Pancreas (tissue), 10 donors: Measurements from ENCODE around the gene ESPN. TPM values are rescaled to one million over a fixed set of nuclear protein-coding genes. Genes with fewer than 3 reads are reported as not detected.

ENCODE experiments used
- ATAC-seq, 4 donors: fragments of 200-7000 bp; cut with Tn5 transposase; one replicate each; pipeline versions ENCODE4 v1.8.0 to v1.9.1; 2020; ENCODE audit warnings: mild to moderate bottlenecking in 4 of 4, moderate library complexity in 4 of 4
- DNase-seq, 6 donors: peaks; one replicate each; pipeline ENCODE4 v3.0.0-alpha.2; 2020
- FAIRE-seq: peaks from 2 replicates; lab custom pipeline; 2012; peaks lifted over from hg19 to GRCh38; lab: Jason Lieb, UNC
- H3K27ac ChIP-seq, 4 donors: fragments of 200-600 bp; sonication (generic); 1 replicate in 3 of 4; 2 replicates in 1 of 4; pipeline versions ENCODE4 v1.5.0 to v1.8.0; 2020
- H3K27me3 ChIP-seq, 4 donors: fragments of 200-600 bp; one replicate each; pipeline ENCODE4 v1.8.0; 2021
- H3K36me3 ChIP-seq, 3 donors: fragments of 200-600 bp; sonication (generic) in 1 of 3; one replicate each; pipeline versions ENCODE4 v1.5.0 to v1.8.0; 2020 to 2021
- H3K4me1 ChIP-seq, 3 donors: fragments of 200-600 bp; one replicate each; pipeline ENCODE4 v1.8.0; 2021
- H3K4me3 ChIP-seq, 4 donors: fragments of 200-600 bp; sonication (generic) in 2 of 4; one replicate each; pipeline versions ENCODE4 v1.5.0 to v1.8.0; 2020 to 2021
- H3K9me3 ChIP-seq, 4 donors: fragments of 200-600 bp; one replicate each; pipeline ENCODE4 v1.8.0; 2021
- WGBS, 2 donors: extraction: QIAGEN DNeasy Blood & Tissue Kit; methylation state at CpG; one replicate each; pipeline ENCODE4 v1.1.7; 2013; 5-methylcytosine and 5-hydroxymethylcytosine counted together
- intact Hi-C, 3 donors: fragments of 100-400 bp; cut with DNase I; formaldehyde crosslinking; loops; one replicate each; pipeline versions ENCODE4 v1.11.1 to v1.14.2; 2022
- polyA plus RNA-seq, 2 donors: library from polyadenylated mRNA; stranded (reverse); fragments of 200-250 nt; gene quantifications; one replicate each; pipeline ENCODE4 v1.2.3, GENCODE V29; 2013
- total RNA-seq, 6 donors: library from RNA; stranded (reverse); fragmentation: NEBNext Ultra II Directional in 4 of 6; extraction: Animal tissue kit (Norgen Biotek cat#: 25700) in 4 of 6; gene quantifications; one replicate each; pipeline versions ENCODE4 v1.2.1 to v1.2.4, GENCODE V29; 2021 to 2023
- TF ChIP-seq, protein P1 (sequence below), 4 donors: fragments of 200-600 bp; sonication (generic) in 3 of 4; IDR thresholded peaks; one replicate each; pipeline versions ENCODE4 v1.5.0 to v1.8.0; 2021; ENCODE audit warnings: antibody characterized with exemption in 4 of 4
- donor health status: healthy with polysubstance abuse.
- donor health status: DM: no; HTN: no; CAD: no; lungs with moderate emphysema.
- donor health status: DM: no; HTN: no; CAD: no.
- donor health status: control.
- donor health status: control.
- donor health status: Bipolar disorder and iron deficiency.
- donor health status: DM: yes; HTN: yes; CAD: no.
- donor health status: DM: no; HTN: no; CAD: no.
- donor health status: DM: no; HTN: no; CAD: no.
- donor health status: DM: yes; HTN: yes; CAD: no.

ESPN gene
- total and polyA plus RNA-seq, 8 donors: 0.28 to 2.5 (median 0.68) TPM

DNA sequence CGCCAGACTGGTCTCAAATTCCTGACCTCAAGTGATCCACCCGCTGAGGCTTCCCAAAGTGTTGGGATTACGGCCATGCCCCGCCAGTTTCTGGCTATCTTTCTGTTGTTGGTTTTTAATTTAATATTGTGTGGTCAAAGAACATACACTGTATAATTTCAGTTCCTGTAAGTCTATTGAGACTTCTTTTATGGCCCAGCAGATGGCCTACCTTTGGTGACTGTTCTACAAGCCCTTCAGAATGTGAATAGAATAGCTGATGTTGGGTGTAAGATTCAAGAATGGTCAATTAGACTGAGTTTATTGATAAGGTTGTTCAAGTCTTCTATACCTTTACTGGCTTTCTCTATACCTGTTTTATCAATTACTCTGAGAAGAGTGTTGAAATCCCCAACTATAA is 15.5 kb upstream of the ESPN start:
- no peak for ATAC-seq
- H3K27me3 ChIP-seq: no peaks in the 10 kb centered on the region
- no peaks in the 10 kb centered on the region for H3K36me3 ChIP-seq
- H3K4me1 ChIP-seq: no peaks in the 10 kb centered on the region
- TF ChIP-seq, protein P1, sequence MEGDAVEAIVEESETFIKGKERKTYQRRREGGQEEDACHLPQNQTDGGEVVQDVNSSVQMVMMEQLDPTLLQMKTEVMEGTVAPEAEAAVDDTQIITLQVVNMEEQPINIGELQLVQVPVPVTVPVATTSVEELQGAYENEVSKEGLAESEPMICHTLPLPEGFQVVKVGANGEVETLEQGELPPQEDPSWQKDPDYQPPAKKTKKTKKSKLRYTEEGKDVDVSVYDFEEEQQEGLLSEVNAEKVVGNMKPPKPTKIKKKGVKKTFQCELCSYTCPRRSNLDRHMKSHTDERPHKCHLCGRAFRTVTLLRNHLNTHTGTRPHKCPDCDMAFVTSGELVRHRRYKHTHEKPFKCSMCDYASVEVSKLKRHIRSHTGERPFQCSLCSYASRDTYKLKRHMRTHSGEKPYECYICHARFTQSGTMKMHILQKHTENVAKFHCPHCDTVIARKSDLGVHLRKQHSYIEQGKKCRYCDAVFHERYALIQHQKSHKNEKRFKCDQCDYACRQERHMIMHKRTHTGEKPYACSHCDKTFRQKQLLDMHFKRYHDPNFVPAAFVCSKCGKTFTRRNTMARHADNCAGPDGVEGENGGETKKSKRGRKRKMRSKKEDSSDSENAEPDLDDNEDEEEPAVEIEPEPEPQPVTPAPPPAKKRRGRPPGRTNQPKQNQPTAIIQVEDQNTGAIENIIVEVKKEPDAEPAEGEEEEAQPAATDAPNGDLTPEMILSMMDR (IDR thresholded peaks at IDR 0.05): no peak
- H3K27ac ChIP-seq: no peak overlapping the region
- H3K4me3 ChIP-seq: no peak overlapping the region
- 87 to 94% methylated on average over 4 of the region's 4 CpGs for WGBS, 2 donors
- FAIRE-seq: no peak
- no peaks in the 10 kb centered on the region for H3K9me3 ChIP-seq
- intact Hi-C loops: loop anchor here in 2 of 3 donors (5.0 to 10.0 kb wide), 4 partner anchors 54 to 162 kb away; no protein-coding TSS in a partner anchor
- DNase-seq: no peak

DNA sequence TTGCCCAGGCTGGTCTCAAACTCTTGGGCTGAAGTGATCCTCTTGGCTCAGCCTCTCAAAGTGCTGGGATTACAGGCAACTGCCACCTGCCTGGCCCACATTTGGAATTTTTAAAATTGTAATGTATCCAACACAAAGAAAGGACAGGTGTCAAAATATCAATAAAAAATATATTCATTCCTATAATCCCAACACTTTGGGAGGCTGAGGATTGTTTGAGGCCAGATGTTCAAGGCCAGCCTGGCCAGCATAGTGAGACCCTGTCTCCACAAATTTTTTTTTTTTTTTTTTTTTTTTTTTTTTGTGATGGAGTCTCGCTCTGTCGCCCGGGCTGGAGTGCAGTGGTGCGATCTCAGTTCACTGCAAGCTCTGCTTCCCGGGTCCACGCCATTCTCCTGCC is 14.8 kb upstream of the ESPN start:
- no peak overlapping the region for H3K4me3 ChIP-seq
- DNase-seq (no peak), FAIRE-seq (no peak), ATAC-seq (no peak)
- intact Hi-C loops: loop anchor here in 2 of 3 donors (5.0 to 10.0 kb wide), 4 partner anchors 55 to 162 kb away; no protein-coding TSS in a partner anchor
- no peaks in the 10 kb centered on the region for H3K27me3 ChIP-seq
- no peaks in the 10 kb centered on the region for H3K4me1 ChIP-seq
- 78 to 82% methylated on average over 5 to 6 of the region's 6 CpGs for WGBS, 2 donors
- TF ChIP-seq, protein P1 (IDR thresholded peaks at IDR 0.05): no peak
- H3K36me3 ChIP-seq: no peaks in the 10 kb centered on the region
- H3K9me3 ChIP-seq: no peaks in the 10 kb centered on the region
- no peak overlapping the region for H3K27ac ChIP-seq

DNA sequence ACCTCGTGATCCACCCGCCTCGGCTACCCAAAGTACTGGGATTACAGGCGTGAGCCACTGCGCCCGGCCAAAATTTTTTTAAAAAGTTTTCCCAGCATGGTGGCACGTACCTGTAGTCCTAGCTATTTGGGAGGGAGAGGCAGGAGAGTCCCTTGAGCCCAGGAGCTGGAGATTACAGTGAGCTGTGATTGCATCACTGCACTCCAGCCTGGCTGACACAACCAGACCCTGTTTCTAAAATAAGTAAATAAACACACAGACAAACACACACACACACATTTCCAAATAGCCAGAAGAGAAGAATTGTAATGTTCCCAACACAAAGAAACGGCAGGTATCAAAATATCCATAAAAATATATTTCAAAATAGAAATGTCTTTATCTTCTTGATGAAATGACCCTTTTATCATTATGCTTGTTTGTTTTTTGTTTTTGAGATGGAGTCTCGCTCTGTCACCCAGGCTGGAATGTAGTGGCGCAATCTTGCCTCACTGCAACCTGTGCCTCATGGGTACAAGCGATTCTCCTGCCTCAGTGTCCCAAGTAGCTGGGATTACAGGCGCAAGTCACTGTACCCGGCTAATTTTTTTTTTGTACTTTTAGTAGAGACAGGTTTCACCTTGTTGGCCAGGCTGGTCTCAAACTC is 14.2 kb upstream of the ESPN start:
- Histone ChIP-seq H3K36me3 (no peaks in the 10 kb centered on the region), H3K4me3 (no peak overlapping the region), H3K9me3 (no peaks in the 10 kb centered on the region), H3K27ac (no peak overlapping the region), H3K4me1 (peaks cover 0 to 3% (median 0%) of the 10 kb centered on the region in 3 donors), H3K27me3 (no peaks in the 10 kb centered on the region)
- FAIRE-seq (no peak), DNase-seq (no peak), ATAC-seq (no peak)
- intact Hi-C loops: no loop called here
- WGBS, 2 donors: 71 to 76% methylated on average over 13 of the region's 13 CpGs
- TF ChIP-seq, protein P1 (IDR thresholded peaks at IDR 0.05): no peak

DNA sequence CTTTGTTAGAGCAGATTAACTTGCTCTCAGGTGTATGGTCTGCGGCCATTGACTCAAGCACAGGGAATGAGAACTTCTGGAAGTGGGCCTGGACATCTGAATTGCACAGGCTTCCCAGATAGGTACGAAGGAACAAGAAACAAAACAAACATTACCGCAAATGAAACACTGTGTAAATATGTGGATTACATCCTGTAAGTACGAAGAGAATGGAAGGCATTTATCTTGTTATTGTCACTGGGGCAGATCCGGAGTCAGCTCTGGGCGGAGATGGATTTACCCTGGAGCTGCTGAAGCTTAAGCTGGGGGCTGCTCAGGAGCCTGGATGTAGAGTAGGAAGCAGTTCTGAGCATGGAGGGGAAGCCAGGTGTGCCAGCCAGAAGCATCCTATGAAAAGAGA is 11.7 kb upstream of the ESPN start:
- peaks cover 0 to 5% (median 0%) of the 10 kb centered on the region in 3 donors for H3K4me1 ChIP-seq
- no peak for DNase-seq
- TF ChIP-seq, protein P1 (IDR thresholded peaks at IDR 0.05): no peak
- intact Hi-C loops: no loop called here
- no peak overlapping the region for H3K4me3 ChIP-seq
- WGBS, 2 donors: 37 to 42% methylated on average over 6 of the region's 6 CpGs
- H3K27me3 ChIP-seq: peaks cover 0 to 10% (median 2%) of the 10 kb centered on the region in 4 donors
- no peak overlapping the region for H3K27ac ChIP-seq
- no peaks in the 10 kb centered on the region for H3K36me3 ChIP-seq
- peak in 2 of 4 donors; percentile 10 to 28 for ATAC-seq
- H3K9me3 ChIP-seq: no peaks in the 10 kb centered on the region
- no peak for FAIRE-seq

DNA sequence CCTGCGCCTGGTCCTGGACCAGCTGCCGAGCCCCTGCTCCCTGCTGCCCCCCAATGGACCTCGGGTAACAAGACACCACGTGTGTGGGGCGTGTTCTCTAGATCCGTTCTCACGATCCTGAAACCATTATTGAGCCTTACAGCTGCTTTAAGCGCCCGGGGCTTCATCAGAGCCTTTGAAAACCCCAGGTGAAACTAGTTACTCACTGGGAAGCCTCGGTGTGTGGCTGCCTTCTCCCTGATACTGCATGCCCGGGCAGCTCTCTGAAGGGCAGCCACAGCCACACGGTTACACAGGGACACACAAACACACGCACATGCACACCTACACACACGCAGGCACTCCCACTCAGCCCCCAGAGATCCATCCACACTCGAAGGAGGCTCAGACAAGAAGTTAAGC is 10.1 kb upstream of the ESPN start:
- Histone ChIP-seq H3K27me3 (peaks cover 0 to 26% (median 8%) of the 10 kb centered on the region in 4 donors), H3K27ac (no peak overlapping the region), H3K9me3 (no peaks in the 10 kb centered on the region), H3K4me3 (no peak overlapping the region), H3K36me3 (no peaks in the 10 kb centered on the region), H3K4me1 (peaks cover 0 to 12% (median 6%) of the 10 kb centered on the region in 3 donors)
- ATAC-seq (peak; percentile 66 to 82 (median 74)), DNase-seq (no peak), FAIRE-seq (no peak)
- TF ChIP-seq, protein P1 (IDR thresholded peaks at IDR 0.05): peak in 2 of 4 donors; percentile 15 to 17
- intact Hi-C loops: no loop called here
- 4% methylated on average over 15 of the region's 15 CpGs for WGBS, 2 donors
